ENCODE results near the gene KCNK6. TPM values are rescaled to one million over a fixed set of nuclear protein-coding genes. Genes with fewer than 3 reads are reported as not detected.

The KCNK6 gene
- polyA plus RNA-seq, 1 donor (not counting 4 experiments of a cell fraction or from before 2014, with no cell fraction given): 23.9 TPM

GRCh38 chr19:38346837-38347236 lies 27.2 kb downstream of the KCNK6 start:
- dilution Hi-C loops (cut with MboI; ENCODE audit: extremely low pct_ligation_motif_present, low sequenced_read_pairs): no loop called here
- TF ChIP-seq EZH2 (IDR thresholded peaks at IDR 0.05; ENCODE audit: low read length): no peak
- TF ChIP-seq, protein P1, sequence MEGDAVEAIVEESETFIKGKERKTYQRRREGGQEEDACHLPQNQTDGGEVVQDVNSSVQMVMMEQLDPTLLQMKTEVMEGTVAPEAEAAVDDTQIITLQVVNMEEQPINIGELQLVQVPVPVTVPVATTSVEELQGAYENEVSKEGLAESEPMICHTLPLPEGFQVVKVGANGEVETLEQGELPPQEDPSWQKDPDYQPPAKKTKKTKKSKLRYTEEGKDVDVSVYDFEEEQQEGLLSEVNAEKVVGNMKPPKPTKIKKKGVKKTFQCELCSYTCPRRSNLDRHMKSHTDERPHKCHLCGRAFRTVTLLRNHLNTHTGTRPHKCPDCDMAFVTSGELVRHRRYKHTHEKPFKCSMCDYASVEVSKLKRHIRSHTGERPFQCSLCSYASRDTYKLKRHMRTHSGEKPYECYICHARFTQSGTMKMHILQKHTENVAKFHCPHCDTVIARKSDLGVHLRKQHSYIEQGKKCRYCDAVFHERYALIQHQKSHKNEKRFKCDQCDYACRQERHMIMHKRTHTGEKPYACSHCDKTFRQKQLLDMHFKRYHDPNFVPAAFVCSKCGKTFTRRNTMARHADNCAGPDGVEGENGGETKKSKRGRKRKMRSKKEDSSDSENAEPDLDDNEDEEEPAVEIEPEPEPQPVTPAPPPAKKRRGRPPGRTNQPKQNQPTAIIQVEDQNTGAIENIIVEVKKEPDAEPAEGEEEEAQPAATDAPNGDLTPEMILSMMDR (optimal IDR thresholded peaks at IDR 0.05 in 1 of 3, IDR thresholded peaks at IDR 0.05 in 1 of 3, conservative IDR thresholded peaks at IDR 0.05 in 1 of 3; ENCODE audit: extremely low read depth in 1 of 3, insufficient read depth in 2 of 3, low read length in 3 of 3): no peak

GRCh38 chr19:38350883-38351282 lies 31.2 kb downstream of the KCNK6 start:
- Histone ChIP-seq H4K20me1 (ENCODE audit: control insufficient read depth, extremely low read depth, insufficient read depth, low read length) (no peaks in the 10 kb centered on the region), H3K9ac (ENCODE audit: control insufficient read depth, extremely low read depth, insufficient read depth, low read length) (no peak overlapping the region), H3K27ac (ENCODE audit: control insufficient read depth, insufficient read depth, low read length) (no peak overlapping the region), H2AFZ (ENCODE audit: control insufficient read depth, low read length) (no peak overlapping the region), H3K4me1 (ENCODE audit: control insufficient read depth, extremely low read depth, insufficient read depth, low read length) (no peaks in the 10 kb centered on the region), H3K9me1 (ENCODE audit: control insufficient read depth, extremely low read depth, insufficient read depth, low read length) (no peaks in the 10 kb centered on the region), H3K9me3 (ENCODE audit: control insufficient read depth, low read depth, low read length) (no peaks in the 10 kb centered on the region), H3K27me3 (ENCODE audit: control insufficient read depth, extremely low read depth, insufficient read depth, low read length) (no peaks in the 10 kb centered on the region), H3K36me3 (ENCODE audit: control insufficient read depth in 2 of 2, extremely low read depth in 1 of 2, insufficient read depth in 2 of 2, low read length in 2 of 2) (no peaks in the 10 kb centered on the region), H3K4me2 (ENCODE audit: control insufficient read depth, extremely low read depth, insufficient read depth, low read depth, low read length) (no peak overlapping the region), H3K79me2 (ENCODE audit: control insufficient read depth, insufficient read depth, low read length) (no peaks in the 10 kb centered on the region), H3K4me3 (ENCODE audit: control insufficient read depth in 2 of 3, extremely low read depth in 1 of 3, insufficient read depth in 2 of 3, low read depth in 1 of 3, low read length in 3 of 3) (no peak overlapping the region)
- dilution Hi-C loops (cut with MboI; ENCODE audit: extremely low pct_ligation_motif_present, low sequenced_read_pairs): no loop called here
- no peak for FAIRE-seq
- no peak for DNase-seq (ENCODE audit: low read depth, low spot score)
- TF ChIP-seq EZH2 (IDR thresholded peaks at IDR 0.05; ENCODE audit: low read length): no peak
- TF ChIP-seq, protein P1 (optimal IDR thresholded peaks at IDR 0.05 in 1 of 3, IDR thresholded peaks at IDR 0.05 in 1 of 3, conservative IDR thresholded peaks at IDR 0.05 in 1 of 3; ENCODE audit: extremely low read depth in 1 of 3, insufficient read depth in 2 of 3, low read length in 3 of 3): no peak

More at GRCh38 chr19:38346837-38347236, 27.2 kb downstream of the KCNK6 start:
- no peaks in the 10 kb centered on the region for H3K36me3 ChIP-seq (ENCODE audit: control insufficient read depth in 2 of 2, extremely low read depth in 1 of 2, insufficient read depth in 2 of 2, low read length in 2 of 2)
- no peaks in the 10 kb centered on the region for H4K20me1 ChIP-seq (ENCODE audit: control insufficient read depth, extremely low read depth, insufficient read depth, low read length)
- no peak for DNase-seq (ENCODE audit: low read depth, low spot score)
- H3K4me1 ChIP-seq (ENCODE audit: control insufficient read depth, extremely low read depth, insufficient read depth, low read length): peaks cover 6% of the 10 kb centered on the region
- no peak overlapping the region for H2AFZ ChIP-seq (ENCODE audit: control insufficient read depth, low read length)
- H3K4me2 ChIP-seq (ENCODE audit: control insufficient read depth, extremely low read depth, insufficient read depth, low read depth, low read length): no peak overlapping the region
- no peak overlapping the region for H3K27ac ChIP-seq (ENCODE audit: control insufficient read depth, insufficient read depth, low read length)
- no peaks in the 10 kb centered on the region for H3K9me1 ChIP-seq (ENCODE audit: control insufficient read depth, extremely low read depth, insufficient read depth, low read length)
- no peak overlapping the region for H3K4me3 ChIP-seq (ENCODE audit: control insufficient read depth in 2 of 3, extremely low read depth in 1 of 3, insufficient read depth in 2 of 3, low read depth in 1 of 3, low read length in 3 of 3)
- no peaks in the 10 kb centered on the region for H3K9me3 ChIP-seq (ENCODE audit: control insufficient read depth, low read depth, low read length)
- H3K27me3 ChIP-seq (ENCODE audit: control insufficient read depth, extremely low read depth, insufficient read depth, low read length): no peaks in the 10 kb centered on the region
- H3K79me2 ChIP-seq (ENCODE audit: control insufficient read depth, insufficient read depth, low read length): no peaks in the 10 kb centered on the region
- no peak overlapping the region for H3K9ac ChIP-seq (ENCODE audit: control insufficient read depth, extremely low read depth, insufficient read depth, low read length)
- FAIRE-seq: no peak
